ENCODE measurements around the gene UVRAG. TPM values are rescaled to one million over a fixed set of nuclear protein-coding genes. Genes with fewer than 3 reads are reported as not detected.

UVRAG gene
- total RNA-seq, 1 donor, result 28.2 TPM

DNA sequence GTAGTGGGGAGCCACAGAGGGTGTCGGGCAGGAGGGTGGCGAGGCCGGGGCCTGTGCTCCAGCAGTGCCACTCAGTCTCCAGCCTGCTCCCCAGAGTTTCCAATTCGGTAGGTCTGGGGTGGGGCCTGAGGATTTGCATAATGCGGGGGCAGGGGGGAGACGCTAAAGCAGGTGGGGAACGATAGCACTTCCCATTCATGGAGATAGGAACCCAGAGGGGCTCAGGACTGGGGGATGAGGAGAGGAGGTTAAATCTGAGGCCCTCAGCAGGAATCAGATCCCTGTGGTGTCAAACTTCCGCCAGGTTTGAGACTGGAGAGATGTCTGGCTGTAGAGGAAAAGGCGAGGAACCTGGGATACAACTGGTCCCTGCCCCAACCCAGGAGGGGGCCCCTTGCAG is 361.5 kb downstream of the UVRAG start:
- no peaks in the 10 kb centered on the region for H3K4me1 ChIP-seq (ENCODE audit: insufficient read depth, low read length)
- no peak overlapping the region for H3K4me3 ChIP-seq (ENCODE audit: insufficient read depth, low read length)
- H4K20me1 ChIP-seq (ENCODE audit: insufficient read depth, low read length), result no peaks in the 10 kb centered on the region
- H3K4me2 ChIP-seq (ENCODE audit: insufficient read depth, low read length), result no peak overlapping the region
- H3K27ac ChIP-seq (ENCODE audit: low read depth, low read length), result no peak overlapping the region
- no peak overlapping the region for H2AFZ ChIP-seq (ENCODE audit: low read length)
- no peaks in the 10 kb centered on the region for H3K79me2 ChIP-seq (ENCODE audit: insufficient read depth, low read length)
- peaks cover 7% of the 10 kb centered on the region for H3K27me3 ChIP-seq (ENCODE audit: insufficient read depth, low read length)
- H3K9me3 ChIP-seq (ENCODE audit: low read depth, low read length), result no peaks in the 10 kb centered on the region
- no peak for DNase-seq (ENCODE audit: insufficient read length, low spot score, missing footprints)
- H3K36me3 ChIP-seq (ENCODE audit: insufficient read depth, low read length), result no peaks in the 10 kb centered on the region
- TF ChIP-seq, protein P1, sequence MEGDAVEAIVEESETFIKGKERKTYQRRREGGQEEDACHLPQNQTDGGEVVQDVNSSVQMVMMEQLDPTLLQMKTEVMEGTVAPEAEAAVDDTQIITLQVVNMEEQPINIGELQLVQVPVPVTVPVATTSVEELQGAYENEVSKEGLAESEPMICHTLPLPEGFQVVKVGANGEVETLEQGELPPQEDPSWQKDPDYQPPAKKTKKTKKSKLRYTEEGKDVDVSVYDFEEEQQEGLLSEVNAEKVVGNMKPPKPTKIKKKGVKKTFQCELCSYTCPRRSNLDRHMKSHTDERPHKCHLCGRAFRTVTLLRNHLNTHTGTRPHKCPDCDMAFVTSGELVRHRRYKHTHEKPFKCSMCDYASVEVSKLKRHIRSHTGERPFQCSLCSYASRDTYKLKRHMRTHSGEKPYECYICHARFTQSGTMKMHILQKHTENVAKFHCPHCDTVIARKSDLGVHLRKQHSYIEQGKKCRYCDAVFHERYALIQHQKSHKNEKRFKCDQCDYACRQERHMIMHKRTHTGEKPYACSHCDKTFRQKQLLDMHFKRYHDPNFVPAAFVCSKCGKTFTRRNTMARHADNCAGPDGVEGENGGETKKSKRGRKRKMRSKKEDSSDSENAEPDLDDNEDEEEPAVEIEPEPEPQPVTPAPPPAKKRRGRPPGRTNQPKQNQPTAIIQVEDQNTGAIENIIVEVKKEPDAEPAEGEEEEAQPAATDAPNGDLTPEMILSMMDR (IDR thresholded peaks at IDR 0.05; ENCODE audit: extremely low read depth, low read depth, low read length), result no peak

DNA sequence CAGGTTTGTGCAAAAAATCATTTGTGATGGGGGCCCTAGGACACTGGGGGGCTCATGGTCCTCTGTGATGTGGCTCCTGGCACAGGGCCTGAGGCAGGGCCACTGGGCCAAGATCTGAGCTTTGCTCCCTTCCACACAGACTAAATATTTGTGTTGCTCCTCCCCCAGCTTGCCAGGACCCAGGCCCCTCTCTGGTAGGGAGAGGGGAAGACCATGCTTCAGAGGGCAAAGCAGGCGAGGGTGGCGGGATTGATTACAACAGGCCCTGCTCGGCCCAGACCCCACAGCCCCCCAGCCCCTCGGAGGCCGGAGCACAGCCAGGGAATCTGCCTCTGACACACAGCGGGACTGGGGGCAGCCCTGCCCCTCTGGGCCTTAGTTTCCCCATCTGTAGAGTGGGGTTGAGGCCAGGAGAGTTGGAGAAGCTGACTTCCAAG is 362.3 kb downstream of the UVRAG start:
- H3K27me3 ChIP-seq (ENCODE audit: insufficient read depth, low read length), result peaks cover 7% of the 10 kb centered on the region
- no peak overlapping the region for H2AFZ ChIP-seq (ENCODE audit: low read length)
- H3K36me3 ChIP-seq (ENCODE audit: insufficient read depth, low read length), result no peaks in the 10 kb centered on the region
- H3K27ac ChIP-seq (ENCODE audit: low read depth, low read length), result no peak overlapping the region
- no peaks in the 10 kb centered on the region for H3K9me3 ChIP-seq (ENCODE audit: low read depth, low read length)
- DNase-seq (ENCODE audit: insufficient read length, low spot score, missing footprints), result no peak
- H3K79me2 ChIP-seq (ENCODE audit: insufficient read depth, low read length), result no peaks in the 10 kb centered on the region
- H3K4me1 ChIP-seq (ENCODE audit: insufficient read depth, low read length), result no peaks in the 10 kb centered on the region
- no peaks in the 10 kb centered on the region for H4K20me1 ChIP-seq (ENCODE audit: insufficient read depth, low read length)
- TF ChIP-seq, protein P1 (IDR thresholded peaks at IDR 0.05; ENCODE audit: extremely low read depth, low read depth, low read length), result no peak
- H3K4me3 ChIP-seq (ENCODE audit: insufficient read depth, low read length), result no peak overlapping the region
- no peak overlapping the region for H3K4me2 ChIP-seq (ENCODE audit: insufficient read depth, low read length)

DNA sequence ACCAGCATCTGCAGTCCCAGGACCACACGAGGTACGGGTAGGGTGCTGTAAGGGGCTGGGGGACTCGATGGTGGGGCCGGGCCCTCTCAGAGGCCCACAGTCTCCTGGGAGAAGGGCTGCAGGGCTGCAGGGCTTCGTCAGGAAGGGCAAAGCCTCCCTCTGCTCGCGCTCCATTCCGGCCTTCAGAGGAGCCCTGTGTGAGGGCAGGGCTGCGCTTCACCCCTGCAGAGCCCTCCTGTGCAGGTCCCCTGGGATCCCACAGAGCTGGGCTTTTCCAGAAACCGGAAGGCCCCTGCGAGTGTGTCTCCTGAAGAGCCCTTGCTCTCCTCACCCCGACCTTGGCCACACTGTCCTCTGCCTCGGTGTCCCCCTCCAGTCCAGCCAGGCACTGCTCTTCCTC is 364.1 kb downstream of the UVRAG start:
- DNase-seq (ENCODE audit: insufficient read length, low spot score, missing footprints), result no peak
- Histone ChIP-seq H3K27ac (ENCODE audit: low read depth, low read length) (no peak overlapping the region), H3K4me1 (ENCODE audit: insufficient read depth, low read length) (no peaks in the 10 kb centered on the region), H3K9me3 (ENCODE audit: low read depth, low read length) (no peaks in the 10 kb centered on the region), H3K36me3 (ENCODE audit: insufficient read depth, low read length) (no peaks in the 10 kb centered on the region), H3K4me2 (ENCODE audit: insufficient read depth, low read length) (no peak overlapping the region), H2AFZ (ENCODE audit: low read length) (no peak overlapping the region), H3K79me2 (ENCODE audit: insufficient read depth, low read length) (no peaks in the 10 kb centered on the region), H3K4me3 (ENCODE audit: insufficient read depth, low read length) (no peak overlapping the region), H4K20me1 (ENCODE audit: insufficient read depth, low read length) (no peaks in the 10 kb centered on the region), H3K27me3 (ENCODE audit: insufficient read depth, low read length) (peaks cover 4% of the 10 kb centered on the region)
- TF ChIP-seq, protein P1 (IDR thresholded peaks at IDR 0.05; ENCODE audit: extremely low read depth, low read depth, low read length), result no peak

DNA sequence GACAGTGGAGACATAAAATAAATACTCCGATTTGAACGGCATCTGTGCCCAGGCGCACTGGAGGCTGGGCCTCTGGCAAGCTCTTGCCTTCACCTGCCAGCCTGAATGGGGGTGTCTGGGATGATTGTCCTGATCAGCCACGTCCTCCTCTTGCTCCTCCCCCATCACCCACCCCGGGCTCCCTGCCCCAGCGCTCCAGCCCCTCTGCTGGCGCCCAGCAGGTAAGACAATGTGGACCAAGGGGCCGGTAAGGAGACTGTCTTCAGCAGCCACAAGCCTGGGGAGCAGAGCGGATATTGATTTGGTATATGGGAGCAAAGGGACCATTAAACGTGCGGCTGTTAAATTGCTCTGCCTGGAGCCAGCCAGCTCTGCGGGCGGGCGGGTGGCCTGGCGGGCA is 366.4 kb downstream of the UVRAG start:
- no peak overlapping the region for H3K4me3 ChIP-seq (ENCODE audit: insufficient read depth, low read length)
- no peaks in the 10 kb centered on the region for H3K4me1 ChIP-seq (ENCODE audit: insufficient read depth, low read length)
- no peak overlapping the region for H3K27ac ChIP-seq (ENCODE audit: low read depth, low read length)
- no peaks in the 10 kb centered on the region for H4K20me1 ChIP-seq (ENCODE audit: insufficient read depth, low read length)
- H2AFZ ChIP-seq (ENCODE audit: low read length), result no peak overlapping the region
- no peaks in the 10 kb centered on the region for H3K79me2 ChIP-seq (ENCODE audit: insufficient read depth, low read length)
- peaks cover 4% of the 10 kb centered on the region for H3K27me3 ChIP-seq (ENCODE audit: insufficient read depth, low read length)
- no peaks in the 10 kb centered on the region for H3K36me3 ChIP-seq (ENCODE audit: insufficient read depth, low read length)
- no peak overlapping the region for H3K4me2 ChIP-seq (ENCODE audit: insufficient read depth, low read length)
- no peak for DNase-seq (ENCODE audit: insufficient read length, low spot score, missing footprints)
- no peaks in the 10 kb centered on the region for H3K9me3 ChIP-seq (ENCODE audit: low read depth, low read length)
- TF ChIP-seq, protein P1 (IDR thresholded peaks at IDR 0.05; ENCODE audit: extremely low read depth, low read depth, low read length), result no peak

Data from osteoblast (primary cell).